A204.1 (cell line): ENCODE results near the gene INSC.

Experiments
- FAIRE-seq: peaks from 2 replicates; lab custom pipeline; 2012; peaks lifted over from hg19 to GRCh38; lab: Jason Lieb, UNC

INSC gene

DNA sequence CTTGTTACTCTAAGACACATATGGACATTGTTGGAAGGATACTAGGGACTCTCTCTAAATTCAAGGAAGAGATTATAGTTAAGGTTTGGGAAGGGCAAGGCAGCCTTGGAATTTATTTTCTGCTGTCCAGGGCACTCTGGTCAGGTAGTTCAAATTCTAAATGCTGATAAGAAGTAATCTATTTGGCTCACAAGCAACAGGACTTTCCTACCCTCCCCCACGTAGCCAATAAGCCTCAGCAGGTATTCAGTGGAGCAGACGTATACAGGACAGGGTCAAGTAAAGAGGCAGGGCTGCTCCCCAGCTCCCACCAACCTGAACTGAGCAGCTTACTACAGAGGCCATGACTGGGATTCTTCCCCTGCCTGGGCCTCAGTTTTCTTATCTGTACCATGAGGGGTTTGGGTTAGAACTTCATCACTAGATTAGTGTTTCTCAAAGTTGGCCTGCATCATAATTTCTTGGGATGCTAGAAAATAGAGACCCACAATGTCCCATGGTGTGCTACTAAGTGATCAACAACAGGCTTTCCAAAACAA is 6.1 kb upstream of the INSC start:
- no peak for FAIRE-seq

DNA sequence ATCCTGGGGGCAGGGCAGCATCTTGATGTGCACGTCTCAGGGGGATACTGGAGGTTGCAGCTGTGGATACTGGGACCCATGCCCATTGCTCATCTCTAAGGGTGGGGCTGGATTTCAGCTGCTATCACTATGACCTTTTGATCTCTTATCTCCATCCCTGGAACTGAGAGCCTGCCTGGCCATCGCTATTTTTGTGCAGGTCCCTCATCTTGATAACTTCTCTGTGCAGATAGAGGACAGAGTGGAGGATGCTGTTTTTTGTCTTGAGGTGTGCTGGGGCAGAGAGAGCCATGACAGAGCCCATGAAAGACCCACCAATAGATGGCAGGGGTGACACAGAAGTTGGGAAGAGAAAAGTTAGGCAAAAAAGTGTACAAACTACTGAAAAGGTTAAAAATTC is 5.1 kb upstream of the INSC start:
- FAIRE-seq: no peak

DNA sequence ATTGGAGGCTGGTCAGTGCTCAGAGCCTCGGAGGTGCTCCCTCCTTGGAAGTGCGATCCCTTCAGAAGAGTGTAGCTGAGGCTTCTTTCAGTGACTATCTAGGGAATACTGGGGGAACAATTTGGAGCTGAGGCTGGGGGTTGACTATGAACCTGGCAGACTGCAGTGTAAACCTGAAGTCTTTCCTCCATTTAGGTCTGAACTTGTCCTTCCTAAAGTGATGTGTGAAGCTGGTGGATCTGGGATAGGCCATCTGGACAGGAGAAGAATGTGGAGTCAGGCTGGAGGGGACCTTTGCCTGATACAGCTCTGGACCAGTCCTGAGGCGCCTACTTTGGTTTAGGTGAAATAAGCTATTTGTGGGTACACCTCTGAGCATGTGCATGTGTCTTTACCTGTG is 3.5 kb upstream of the INSC start:
- no peak for FAIRE-seq

DNA sequence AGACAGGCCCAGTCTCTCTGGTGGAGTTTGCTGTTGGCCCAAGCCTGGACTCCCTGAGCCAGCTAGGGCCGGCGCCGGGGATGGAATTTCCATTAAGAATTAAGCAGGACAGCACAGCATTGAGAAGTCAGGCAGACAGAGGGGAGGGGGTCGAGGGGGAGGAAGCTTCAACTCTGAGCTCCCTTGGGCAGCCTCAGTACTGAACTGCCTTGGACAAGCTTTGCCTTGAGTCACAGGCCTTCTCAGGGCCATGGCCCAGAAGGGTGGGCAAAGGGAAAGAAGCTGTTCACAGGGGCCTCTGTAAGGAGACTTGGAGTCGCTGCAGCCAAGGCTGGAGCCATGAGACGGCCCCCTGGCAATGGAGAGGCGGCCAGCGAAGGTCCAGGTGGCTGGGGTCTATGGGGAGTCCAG is 2.6 kb upstream of the INSC start:
- no peak for FAIRE-seq

- FAIRE-seq: no peak
Measured at GRCh38 chr11:15113381-15113780, 1.3 kb upstream of the INSC start.

DNA sequence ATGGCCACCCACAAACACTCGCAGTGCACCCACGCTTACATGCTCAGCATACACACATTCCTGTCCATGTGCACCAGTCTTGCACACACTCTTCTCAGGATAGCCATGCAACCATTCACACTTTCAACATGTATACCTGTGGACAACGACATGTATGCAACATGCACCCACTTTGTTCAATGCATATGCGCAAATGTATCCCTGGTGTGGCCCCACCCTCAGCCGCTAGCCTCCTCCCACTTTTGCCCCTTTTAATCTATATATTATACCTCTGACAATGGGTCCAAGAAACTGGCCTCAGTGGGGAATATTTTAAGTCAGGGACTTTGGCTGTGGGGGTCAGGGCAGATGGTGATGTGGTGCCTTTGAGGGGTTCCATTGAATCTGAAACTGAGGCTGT is 963 bp downstream of the INSC start:
- no peak for FAIRE-seq

DNA sequence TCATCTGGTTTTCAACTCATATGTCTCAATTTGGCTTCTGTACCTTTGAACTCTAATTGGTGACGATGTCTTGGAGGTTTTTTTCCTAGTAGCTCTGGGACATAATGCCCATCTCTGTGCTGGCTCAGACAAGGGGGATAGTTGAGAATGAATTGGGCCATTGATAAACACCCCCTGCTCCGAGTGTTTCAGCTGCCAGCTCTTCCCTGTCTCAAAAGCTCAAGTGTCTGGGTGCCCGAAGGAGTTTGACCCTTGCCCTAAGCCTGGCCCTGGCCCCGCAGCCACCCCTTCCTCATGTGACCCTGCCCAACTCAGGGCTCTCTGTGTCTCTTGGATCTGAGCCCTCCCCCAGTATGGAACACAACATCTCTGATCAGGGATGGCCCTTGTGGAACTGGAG is 3.0 kb downstream of the INSC start:
- no peak for FAIRE-seq

DNA sequence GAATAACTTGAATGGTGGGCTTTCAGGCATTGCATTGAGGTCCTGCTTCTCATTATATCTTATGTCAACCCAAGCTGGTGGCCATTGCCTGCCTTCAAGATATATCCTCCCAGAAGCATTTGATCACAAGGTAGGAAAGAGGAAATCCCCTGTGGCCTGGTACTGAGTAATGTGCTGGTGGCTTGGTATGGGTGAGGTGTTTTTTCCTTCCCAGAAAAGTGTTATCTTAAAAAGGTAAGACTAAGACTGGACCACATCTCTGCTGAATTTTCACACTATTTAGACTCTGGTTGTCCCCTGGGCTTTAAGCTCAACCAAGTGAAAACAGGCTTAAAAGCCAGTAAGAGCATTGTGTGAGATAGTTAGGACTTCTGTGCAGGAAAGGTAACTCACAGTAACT is 3.7 kb downstream of the INSC start:
- FAIRE-seq: no peak

DNA sequence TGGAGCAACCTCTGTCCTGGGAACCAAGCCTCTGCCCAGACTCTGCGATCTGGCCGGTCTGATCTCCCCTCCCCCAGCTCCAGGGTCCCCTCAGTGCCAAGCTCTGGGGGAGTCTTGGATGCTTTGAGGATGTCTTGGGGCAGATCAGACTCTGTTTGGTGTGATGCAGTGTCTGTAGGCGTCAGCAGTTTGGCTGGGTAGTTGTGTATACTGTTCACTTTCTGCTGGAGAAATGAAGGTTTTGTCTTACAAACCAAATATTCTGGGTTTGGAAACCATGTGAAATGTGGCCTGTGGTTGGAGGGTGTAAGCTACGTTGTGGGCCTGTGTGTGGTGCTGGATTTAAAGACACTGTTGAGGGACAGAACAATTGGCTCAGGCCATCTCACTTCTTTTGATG is 4.6 kb downstream of the INSC start:
- FAIRE-seq: no peak

DNA sequence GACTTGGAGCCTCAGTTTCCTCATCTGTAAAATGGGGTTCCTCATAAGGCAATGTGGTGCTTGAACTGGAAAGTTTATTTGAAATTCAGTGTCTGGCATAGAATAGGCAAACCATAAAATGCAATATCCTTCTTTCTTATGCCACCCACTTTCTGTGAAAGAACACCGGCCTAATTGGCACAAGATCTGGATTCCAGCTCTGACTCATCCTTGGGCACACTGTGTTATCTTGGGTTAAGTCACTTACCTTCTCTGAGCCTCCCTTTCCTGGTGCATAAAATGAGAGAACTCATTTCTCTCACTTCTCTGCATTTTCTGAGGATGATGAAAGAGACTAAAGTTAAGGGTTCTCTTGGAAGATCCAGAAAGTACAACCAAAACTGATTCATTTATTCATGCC is 5.1 kb downstream of the INSC start:
- FAIRE-seq: no peak

DNA sequence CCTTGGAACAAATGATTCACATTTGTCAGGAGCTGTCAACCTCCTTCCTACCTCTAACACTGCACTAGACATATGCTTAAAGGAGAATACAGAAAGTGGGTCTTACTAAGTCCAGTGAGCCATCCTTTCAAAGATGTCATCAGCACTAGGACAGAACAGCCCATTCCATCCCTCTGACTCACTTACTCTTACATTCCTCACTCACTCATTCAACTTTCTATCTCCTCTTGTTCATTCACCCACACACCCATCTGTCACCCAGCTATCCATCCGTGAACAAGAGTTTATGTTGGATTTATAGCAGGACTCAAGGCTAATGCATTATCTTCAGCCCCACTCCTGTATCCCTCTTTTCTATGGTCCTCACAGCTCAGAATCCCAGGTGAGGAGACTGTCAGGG is 9.1 kb downstream of the INSC start:
- FAIRE-seq: no peak

DNA sequence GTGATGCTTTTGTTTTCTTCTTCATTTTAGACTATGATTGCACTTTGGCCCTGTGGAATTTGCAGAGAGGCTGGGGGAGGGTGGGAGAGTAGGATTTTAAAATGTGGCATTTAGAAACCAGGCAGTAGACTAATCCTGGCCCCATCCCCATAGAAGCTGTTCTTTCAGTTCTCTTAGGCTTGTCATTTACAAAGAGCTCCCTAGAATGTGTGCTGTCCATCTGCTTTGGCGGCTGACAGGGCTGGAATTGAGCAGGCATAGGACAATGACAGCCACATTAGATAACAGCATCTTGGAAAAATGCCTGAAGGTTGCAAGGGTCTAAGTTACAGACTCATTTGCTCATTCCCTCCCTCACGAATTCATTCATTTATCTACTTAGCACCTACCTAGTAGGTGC is 9.8 kb downstream of the INSC start:
- FAIRE-seq: no peak

DNA sequence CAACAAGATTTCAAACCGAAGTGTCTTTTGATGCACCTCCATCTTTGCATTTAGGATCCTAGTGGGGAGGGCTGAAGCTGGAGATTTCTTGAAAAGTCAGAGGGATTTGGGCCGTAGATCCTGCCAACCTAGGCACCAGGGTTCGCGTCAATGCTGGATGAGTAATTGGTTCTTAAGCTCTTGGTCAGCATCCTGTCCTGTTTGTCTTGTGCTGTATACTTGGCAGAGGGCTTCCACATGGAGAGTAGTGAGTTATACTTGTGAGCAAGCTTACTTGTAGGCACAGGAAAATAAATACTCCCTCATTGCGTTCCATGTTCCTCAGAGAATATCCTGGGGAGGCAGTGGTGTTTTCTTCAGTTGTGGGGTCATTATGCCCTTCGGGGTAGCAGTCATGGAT is 12.6 kb downstream of the INSC start:
- no peak for FAIRE-seq

- no peak for FAIRE-seq
Measured at GRCh38 chr11:15128621-15129020, 13.9 kb downstream of the INSC start.

GRCh38 chr11:15136166-15136565 is 21.4 kb downstream of the INSC start:
- FAIRE-seq: no peak

- FAIRE-seq: no peak
Measured at GRCh38 chr11:15139096-15139770, 24.5 kb downstream of the INSC start.

GRCh38 chr11:15139958-15140659 is 25.4 kb downstream of the INSC start:
- no peak for FAIRE-seq

GRCh38 chr11:15141381-15141780 is 26.7 kb downstream of the INSC start:
- no peak for FAIRE-seq

- FAIRE-seq: no peak
Measured at GRCh38 chr11:15142838-15143237, 28.1 kb downstream of the INSC start.

- FAIRE-seq: no peak
Measured at GRCh38 chr11:15143855-15144254, 29.1 kb downstream of the INSC start.

DNA sequence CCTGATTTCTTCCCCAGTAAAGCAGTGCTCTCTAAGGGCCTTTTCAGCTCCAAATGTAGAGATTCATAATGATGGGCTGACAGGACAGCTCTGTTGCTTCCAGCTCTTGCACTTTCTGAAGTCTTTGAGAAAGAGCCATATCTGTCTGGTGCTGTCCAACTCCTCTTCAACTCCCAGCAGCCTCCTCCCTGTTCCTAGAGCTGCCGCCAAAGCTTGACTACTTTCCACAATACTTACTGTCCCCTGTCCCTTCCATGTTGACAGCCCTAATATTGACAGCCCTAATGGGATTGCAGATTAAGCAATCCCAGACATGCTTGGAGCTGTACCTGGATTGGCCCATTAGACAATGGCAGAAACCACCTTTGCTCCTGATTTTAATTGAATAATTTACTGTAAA is 29.6 kb downstream of the INSC start:
- no peak for FAIRE-seq

DNA sequence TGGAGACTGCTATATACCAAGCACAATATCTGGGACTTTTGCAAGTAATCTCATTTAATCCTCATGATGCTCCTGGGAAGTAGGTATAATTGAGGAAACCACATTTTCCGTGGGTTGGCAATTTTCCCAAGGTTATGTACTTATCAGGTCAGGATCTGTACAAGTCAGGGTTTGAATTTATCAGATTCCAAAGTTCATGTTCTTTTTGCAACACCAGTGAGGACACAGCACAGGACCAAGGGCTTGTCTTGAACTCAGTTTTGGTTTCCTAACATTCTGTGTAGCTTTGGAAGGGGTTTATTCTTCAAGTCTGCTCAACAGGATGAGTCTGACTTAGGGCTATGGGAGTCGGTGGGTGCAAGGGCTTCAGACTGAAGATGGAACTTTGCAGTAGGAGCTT is 30.4 kb downstream of the INSC start:
- no peak for FAIRE-seq

- no peak for FAIRE-seq
Measured at GRCh38 chr11:15145615-15146014, 30.9 kb downstream of the INSC start.
